HG03457 (cell line): Measurements from ENCODE around the gene NEURL1B.
"Not testable (repeated sequence)": the region's sequence is repeated elsewhere in the genome, so short reads cannot be mapped to it uniquely, and the experiment has no call there.

ENCODE experiments used
- ATAC-seq: cut with Tn5 transposase; IDR thresholded peaks from one replicate; pipeline ENCODE4 v1.9.1; 2021; ENCODE audit warnings: moderate number of reproducible peaks; ENCODE audit not compliant: unreplicated experiment

Gene NEURL1B

GRCh38 chr5:172676914-172677475 lies 35.9 kb downstream of the NEURL1B start:
- ATAC-seq = no peak

GRCh38 chr5:172678362-172678874 lies 37.4 kb downstream of the NEURL1B start:
- ATAC-seq = not testable (repeated sequence)

GRCh38 chr5:172678902-172679301 lies 37.8 kb downstream of the NEURL1B start:
- ATAC-seq = no peak

DNA sequence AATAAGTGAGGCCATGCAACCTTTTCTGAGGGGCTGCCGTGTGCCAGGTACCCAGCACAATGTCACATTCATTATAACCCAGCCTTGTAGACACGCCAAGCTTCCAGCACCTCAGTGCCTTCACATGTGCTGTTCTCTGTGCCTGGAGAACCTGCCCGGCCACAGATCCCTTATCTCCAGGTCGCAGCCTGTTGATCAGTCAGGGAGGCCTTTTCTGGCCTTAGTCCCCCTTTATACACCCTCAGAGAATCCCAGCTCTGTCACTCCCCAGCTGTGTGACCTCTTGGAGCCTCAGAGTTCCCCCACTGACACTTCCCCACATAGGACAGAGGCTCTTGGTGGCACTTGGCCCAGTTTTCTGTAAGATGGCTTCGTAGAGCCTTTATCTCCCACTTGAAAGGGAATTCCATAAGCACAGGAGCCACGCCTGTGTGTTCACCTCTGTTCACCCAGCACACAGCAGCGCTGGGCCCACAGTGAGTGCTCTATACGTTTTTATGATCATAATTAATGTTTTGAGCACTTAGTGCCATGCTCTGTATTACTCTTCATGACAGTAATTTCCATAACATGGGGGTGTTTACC lies 38.7 kb downstream of the NEURL1B start:
- no peak for ATAC-seq

GRCh38 chr5:172680921-172681320 lies 39.9 kb downstream of the NEURL1B start:
- ATAC-seq = no peak

DNA sequence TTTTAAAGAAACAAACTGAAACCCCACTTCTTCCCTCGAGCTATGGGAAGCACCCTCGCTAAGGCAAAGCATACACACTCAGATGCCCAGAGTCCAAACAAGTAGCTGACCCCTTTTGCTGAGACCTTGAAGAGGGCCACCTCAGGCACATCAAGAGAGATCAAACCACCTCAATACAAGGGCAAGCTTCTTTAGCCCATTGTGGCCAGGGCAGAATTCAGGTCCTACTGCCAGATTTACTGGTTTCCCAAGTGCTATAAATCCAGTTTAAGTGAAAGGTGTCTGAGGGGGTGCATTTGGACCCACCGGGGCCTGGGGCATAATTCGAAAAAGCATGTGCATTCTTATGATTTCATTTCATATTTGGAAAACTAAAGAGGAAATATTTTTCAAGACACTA lies 40.4 kb downstream of the NEURL1B start:
- no peak for ATAC-seq

GRCh38 chr5:172683264-172683644 lies 42.2 kb downstream of the NEURL1B start:
- no peak for ATAC-seq

DNA sequence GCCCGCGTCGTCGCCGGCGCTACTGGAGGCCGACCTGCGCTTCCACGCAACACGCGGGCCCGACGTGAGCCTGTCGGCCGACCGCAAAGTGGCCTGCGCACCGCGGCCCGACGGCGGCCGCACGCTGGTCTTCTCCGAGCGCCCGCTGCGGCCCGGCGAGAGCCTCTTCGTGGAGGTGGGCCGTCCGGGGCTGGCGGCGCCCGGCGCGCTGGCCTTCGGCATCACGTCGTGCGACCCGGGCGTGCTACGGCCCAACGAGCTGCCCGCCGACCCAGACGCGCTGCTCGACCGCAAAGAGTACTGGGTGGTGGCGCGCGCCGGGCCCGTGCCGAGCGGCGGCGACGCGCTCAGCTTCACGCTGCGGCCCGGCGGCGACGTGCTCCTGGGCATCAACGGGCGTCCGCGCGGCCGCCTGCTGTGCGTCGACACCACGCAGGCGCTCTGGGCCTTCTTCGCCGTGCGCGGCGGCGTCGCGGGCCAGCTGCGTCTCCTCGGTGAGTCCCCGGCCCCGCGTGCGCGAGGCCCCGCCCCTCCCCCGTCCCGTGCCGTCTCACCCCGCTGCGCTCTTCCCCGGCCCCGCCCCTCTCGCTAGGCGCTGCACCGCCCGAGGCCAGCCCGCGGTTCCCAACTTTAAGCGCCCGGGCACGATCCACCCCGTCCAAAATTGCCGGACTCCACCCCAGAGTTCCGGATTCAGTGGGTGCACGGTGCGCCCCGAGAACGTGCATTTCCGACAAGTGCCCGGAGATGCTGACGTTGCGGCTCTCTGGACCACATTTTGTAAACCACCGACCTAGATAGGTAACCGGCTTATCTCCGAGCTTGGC lies 42.8 kb downstream of the NEURL1B start:
- no peak for ATAC-seq

DNA sequence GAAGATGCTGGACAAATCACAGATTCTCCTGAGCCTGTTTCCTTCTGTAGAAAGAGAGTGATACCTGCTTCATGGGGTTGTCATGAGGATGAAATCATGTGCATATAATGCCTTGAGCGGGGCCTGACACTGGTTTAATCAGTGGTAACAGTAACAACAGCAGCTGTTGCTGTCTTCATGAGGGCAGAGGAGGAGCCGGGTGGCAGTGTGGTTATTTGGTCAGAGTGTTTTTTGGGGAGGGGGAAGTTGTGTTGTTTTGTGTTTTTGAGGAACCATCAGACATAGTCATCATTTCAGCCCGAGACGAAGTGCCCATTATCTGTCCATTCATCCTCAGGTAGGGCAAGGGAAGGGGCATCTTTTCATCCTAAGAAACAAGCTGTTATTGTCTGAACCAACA lies 44.0 kb downstream of the NEURL1B start:
- no peak for ATAC-seq

DNA sequence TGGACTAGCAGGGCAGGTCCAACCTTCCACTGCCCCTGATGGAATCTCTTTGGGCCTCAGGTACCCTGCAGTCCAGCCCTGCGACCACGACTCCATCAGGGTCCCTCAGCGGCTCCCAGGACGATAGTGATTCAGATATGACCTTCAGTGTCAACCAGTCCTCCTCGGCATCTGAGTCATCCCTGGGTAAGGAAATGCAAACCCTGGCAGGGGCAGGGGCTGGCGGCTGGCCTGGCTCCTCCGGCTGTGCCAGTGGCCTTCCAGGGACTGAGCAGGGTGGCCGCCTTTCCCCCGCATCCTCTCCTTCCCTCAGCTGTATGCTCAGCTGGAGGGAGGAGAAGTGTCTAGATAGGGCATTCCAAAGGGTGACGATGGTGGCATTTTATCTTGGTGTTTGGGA lies 45.0 kb downstream of the NEURL1B start:
- ATAC-seq = no peak

DNA sequence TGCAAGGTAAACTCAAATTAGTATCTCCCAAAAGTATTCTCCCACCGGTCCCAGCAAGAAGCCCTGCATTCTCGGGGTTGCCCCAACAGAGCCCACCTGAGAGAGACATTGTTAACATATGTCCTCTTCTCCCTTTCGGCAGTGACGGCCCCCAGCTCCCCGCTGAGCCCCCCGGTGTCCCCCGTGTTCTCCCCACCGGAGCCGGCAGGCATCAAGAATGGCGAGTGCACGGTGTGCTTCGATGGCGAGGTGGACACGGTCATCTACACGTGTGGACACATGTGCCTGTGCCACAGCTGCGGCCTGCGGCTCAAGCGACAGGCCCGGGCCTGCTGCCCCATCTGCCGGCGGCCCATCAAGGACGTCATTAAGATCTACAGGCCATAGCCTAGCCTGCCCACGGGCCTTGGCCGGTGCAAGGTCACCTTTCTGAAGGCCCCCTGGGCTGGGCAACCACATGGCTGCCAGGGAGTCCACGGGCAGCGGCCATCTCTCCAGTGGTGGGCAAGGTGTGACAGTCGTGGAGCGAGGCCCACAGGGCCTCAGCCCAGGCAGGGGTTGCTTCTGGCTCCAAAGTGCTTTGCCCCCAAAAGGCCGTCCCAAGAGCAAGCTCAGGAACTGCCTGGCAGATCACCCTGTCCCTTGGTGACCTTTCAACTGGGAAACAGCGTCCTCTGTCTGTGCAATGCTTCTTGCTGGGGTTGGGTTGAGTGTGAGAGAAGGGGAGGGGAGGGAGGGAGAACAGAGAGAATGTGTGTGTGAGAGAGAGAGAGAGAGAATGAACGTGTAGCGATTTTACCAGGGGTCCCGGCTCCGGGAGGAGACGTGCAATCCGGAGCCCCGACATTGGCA lies 45.7 kb downstream of the NEURL1B start:
- no peak for ATAC-seq

DNA sequence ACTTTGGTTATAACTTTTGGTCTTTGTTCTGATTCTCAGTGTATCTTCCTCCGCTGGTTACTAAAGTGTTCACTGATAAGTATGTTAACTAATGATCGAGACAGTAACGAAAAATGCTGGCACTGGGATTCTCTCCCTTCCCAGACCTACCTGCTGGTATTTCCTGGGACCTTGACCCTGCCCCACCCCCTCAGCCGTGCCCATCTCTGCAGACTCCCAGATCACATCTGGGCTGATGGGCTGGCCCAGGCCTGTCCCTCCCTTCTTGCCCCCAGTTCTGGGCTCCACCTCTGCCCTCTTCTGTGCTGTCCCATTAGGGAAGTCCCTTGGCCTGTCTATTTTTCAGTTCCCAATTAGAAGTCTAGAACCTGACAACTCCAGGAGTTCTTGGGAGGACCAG lies 46.9 kb downstream of the NEURL1B start:
- no peak for ATAC-seq

DNA sequence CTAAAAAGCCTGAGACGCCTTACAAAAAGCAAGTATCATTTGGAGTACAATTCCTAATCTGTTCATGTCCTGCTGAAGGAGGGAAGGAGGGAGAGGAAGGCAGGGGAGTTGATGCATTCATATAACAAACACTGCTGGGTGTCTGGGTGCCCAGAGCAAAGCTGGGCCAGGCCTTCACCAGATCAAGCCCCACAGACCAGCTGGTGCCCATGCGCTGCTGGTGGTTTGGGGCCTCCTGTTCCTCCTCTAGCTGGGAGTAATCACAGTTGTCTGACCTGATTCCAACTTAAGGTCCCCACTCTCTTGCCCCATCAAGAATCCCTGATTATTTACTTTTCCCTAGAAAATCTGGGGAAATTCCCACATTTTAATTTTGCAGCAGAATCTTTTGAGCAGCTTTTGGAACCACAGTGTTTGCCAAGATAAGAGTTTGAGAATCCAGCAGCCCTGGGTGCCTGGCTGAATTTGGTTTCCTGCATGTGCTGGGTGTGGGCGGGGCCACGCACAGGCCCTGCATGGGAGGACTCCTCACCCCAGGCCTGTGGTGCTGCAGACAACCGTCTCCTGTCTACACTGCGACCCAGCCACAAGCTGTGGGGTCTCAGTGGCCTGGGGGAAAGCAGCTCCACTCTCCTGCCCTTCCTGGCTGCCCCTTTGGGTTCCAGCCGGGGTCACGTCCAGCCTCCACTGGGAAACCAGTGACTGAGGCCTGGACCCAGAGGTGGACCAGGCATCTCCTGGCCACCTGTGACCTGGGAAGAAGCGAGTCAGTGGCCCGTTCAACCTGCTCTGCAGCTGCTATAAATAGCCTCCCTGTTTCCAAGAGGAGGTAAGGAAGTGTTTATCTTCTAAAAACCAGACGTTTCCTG lies 47.5 kb downstream of the NEURL1B start:
- ATAC-seq = no peak

- ATAC-seq = no peak
Measured at GRCh38 chr5:172689218-172689572, 48.1 kb downstream of the NEURL1B start.

DNA sequence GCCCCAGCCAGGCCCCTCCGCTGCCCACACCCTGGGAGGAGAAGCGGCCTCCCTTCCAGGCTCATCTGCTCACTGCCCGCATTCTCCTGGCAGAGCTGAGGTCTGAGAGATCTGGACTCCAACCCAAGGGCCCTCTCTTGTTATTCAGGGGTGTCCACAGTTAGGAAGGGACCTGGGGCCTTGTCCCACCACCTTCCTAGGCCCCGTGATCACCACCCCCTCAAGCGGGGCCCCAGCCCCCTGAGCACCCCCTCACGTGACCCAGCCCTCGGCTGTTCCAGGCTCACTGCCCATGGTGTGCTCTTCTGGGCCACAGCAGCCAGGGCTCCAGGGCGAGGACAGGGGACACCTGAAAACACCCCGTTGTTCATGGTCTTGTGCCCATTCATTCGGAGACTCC lies 48.7 kb downstream of the NEURL1B start:
- no peak for ATAC-seq

DNA sequence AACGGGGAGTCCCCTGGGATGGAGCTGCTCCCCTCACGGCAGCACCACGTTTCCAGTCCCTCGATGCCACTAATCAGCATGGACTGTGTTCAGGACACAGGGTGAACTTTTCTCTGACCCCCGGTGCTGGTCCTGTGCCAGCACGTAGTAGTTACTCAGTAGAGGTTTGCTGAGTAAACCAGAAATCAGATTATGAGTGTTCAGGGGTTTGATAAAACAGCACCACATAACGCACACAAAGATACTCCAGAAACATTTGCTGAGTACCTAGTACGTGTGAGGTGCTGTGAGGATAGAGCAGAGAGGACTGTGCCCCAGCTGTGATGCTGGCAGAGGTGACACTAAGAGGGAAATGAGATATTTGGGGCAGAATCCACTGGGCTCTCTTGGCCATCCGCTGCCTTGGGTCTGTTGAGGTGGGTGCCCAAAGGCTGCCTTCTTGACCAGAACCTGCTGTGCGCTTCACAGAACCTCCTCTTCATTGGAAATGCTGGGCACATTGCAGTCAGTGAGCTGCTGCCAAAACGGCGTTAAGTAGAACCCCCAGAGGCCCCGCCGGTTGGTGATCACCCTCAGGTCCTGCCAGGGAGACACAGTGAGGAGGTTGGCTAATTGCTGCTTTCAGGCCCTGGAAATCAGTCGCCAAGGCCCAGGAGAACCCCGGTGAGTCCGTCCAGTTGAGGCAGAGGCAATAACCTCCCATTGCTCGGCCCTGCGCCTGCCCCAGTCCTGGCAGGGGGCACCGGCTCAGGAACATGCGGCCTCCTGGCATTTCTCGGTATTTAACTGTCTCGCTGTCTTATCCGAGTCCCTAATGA lies 49.4 kb downstream of the NEURL1B start:
- no peak for ATAC-seq

- no peak for ATAC-seq
Measured at GRCh38 chr5:172691886-172692285, 50.8 kb downstream of the NEURL1B start.

GRCh38 chr5:172692451-172692850 lies 51.4 kb downstream of the NEURL1B start:
- no peak for ATAC-seq

- ATAC-seq = no peak
Measured at GRCh38 chr5:172692981-172693380, 51.9 kb downstream of the NEURL1B start.

- ATAC-seq = no peak
Measured at GRCh38 chr5:172694061-172694460, 53.0 kb downstream of the NEURL1B start.
